ENCODE measurements around the gene ETV6.

Gene ETV6

DNA sequence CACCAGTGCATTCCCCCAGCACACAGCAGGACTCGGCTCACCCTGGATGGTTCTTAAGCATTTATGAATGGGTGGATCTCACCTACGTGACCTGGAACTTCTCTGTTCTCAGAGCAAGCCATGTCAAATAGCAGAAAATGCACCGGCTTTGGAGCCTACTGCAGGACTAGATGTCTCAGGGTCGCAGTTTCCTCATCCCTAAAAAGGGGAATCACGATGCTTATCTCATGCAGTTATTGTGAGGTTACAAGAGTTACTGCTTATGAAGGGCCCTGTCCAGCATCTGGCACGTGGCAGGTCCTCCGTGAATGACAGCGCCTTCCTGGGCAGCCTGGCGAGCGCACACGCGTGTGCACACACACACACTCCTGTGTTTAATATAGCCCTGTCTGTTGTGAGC, 128.5 kb downstream of the ETV6 start:
- no peak for DNase-seq (ENCODE audit: low spot score)
- TF ChIP-seq, protein P1, sequence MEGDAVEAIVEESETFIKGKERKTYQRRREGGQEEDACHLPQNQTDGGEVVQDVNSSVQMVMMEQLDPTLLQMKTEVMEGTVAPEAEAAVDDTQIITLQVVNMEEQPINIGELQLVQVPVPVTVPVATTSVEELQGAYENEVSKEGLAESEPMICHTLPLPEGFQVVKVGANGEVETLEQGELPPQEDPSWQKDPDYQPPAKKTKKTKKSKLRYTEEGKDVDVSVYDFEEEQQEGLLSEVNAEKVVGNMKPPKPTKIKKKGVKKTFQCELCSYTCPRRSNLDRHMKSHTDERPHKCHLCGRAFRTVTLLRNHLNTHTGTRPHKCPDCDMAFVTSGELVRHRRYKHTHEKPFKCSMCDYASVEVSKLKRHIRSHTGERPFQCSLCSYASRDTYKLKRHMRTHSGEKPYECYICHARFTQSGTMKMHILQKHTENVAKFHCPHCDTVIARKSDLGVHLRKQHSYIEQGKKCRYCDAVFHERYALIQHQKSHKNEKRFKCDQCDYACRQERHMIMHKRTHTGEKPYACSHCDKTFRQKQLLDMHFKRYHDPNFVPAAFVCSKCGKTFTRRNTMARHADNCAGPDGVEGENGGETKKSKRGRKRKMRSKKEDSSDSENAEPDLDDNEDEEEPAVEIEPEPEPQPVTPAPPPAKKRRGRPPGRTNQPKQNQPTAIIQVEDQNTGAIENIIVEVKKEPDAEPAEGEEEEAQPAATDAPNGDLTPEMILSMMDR (IDR thresholded peaks at IDR 0.05; ENCODE audit: borderline replicate concordance, control extremely low read depth, extremely low read depth, insufficient read depth, missing control alignments): no peak
- in situ Hi-C loops (cut with MboI; ENCODE audit: low sequenced_read_pairs, unreplicated experiment): no loop called here

- no peak for DNase-seq (ENCODE audit: low spot score)
- in situ Hi-C loops (cut with MboI; ENCODE audit: low sequenced_read_pairs, unreplicated experiment): no loop called here
- TF ChIP-seq, protein P1 (IDR thresholded peaks at IDR 0.05; ENCODE audit: borderline replicate concordance, control extremely low read depth, extremely low read depth, insufficient read depth, missing control alignments): no peak
These were observed 129.5 kb downstream of the ETV6 start for GRCh38 chr12:11778713-11779685.

DNA sequence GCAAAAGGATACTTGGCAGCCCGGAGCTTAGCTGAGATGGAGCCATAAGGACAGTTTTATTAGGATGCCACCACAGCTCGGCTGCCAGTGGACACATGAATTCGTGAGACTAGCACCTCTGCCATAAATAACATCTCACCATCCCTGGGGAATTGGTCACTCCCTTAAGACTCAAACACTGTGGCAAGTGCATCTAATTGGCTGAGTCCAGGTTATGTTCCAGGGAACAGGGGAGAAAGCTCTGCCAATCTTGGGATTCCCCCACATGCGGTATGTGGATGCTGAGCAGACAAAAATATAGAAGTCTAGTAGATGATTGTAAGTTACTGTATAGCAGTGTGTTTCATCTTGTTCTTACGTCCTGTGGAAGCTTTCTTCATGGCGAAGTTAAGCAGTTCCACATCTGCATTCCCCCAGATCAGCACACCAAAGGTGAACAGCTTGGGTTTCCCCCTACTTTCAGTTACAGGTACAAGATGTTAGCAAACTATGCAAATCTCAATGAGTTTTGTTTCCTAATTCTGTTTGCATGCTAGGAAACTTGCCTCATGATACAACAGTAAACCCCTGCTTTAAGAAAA, 131.1 kb downstream of the ETV6 start:
- TF ChIP-seq, protein P1 (IDR thresholded peaks at IDR 0.05; ENCODE audit: borderline replicate concordance, control extremely low read depth, extremely low read depth, insufficient read depth, missing control alignments): no peak
- in situ Hi-C loops (cut with MboI; ENCODE audit: low sequenced_read_pairs, unreplicated experiment): no loop called here
- DNase-seq (ENCODE audit: low spot score): peak; percentile 49

DNA sequence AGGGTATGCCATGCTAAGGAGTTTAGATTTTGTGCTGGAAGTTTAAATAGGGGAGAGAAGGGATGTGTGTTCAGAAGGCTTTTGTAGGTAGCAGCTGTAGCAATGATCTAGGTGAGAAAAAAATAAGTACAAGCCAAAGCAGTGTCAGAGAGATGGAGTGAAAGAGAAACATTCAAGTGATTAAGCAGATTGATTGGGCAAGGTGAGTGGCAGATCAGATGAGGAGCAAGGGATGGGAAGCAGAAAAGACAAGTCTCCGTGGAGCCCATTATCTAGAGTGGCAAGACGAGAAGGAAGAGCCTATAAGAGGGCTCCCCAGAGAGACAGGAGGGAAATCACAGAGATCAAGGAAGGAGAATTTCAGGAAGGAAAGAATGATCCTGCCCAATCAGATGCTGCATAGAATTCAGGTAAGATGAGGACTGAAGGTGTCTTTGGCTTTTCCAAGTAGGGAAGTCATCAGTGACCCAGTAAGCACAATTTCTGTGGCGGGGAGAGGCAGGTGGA, 133.5 kb downstream of the ETV6 start:
- no peak for DNase-seq (ENCODE audit: low spot score)
- in situ Hi-C loops (cut with MboI; ENCODE audit: low sequenced_read_pairs, unreplicated experiment): no loop called here
- TF ChIP-seq, protein P1 (IDR thresholded peaks at IDR 0.05; ENCODE audit: borderline replicate concordance, control extremely low read depth, extremely low read depth, insufficient read depth, missing control alignments): no peak

DNA sequence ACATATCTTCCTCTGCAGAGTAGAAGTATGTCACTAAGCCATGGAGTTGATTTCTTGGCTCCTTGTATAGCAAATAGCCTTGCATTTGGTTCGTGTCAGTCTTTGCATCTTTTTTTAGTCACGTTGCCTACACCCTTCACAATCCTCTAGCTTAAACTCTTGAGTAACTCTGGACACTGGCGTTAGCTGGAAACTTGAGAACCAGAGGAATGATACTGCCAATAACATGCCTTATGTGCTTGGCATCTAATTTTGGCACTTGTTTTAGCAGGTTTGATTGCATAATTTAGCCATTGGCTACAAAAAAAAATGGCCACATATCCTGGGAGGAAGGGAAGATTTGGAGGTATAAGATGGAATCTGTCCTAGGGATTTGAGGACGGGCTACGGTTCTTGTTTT, 136.2 kb downstream of the ETV6 start:
- in situ Hi-C loops (cut with MboI; ENCODE audit: low sequenced_read_pairs, unreplicated experiment): no loop called here
- TF ChIP-seq, protein P1 (IDR thresholded peaks at IDR 0.05; ENCODE audit: borderline replicate concordance, control extremely low read depth, extremely low read depth, insufficient read depth, missing control alignments): no peak
- DNase-seq (ENCODE audit: low spot score): no peak

GRCh38 chr12:11786638-11787365, 137.3 kb downstream of the ETV6 start:
- in situ Hi-C loops (cut with MboI; ENCODE audit: low sequenced_read_pairs, unreplicated experiment): no loop called here
- TF ChIP-seq, protein P1 (IDR thresholded peaks at IDR 0.05; ENCODE audit: borderline replicate concordance, control extremely low read depth, extremely low read depth, insufficient read depth, missing control alignments): no peak
- no peak for DNase-seq (ENCODE audit: low spot score)

Data from GM13976 (cell line).